Measurements from ENCODE around the gene TBC1D22B. TPM values are rescaled to one million over a fixed set of nuclear protein-coding genes. Genes with fewer than 3 reads are reported as not detected.

Gene TBC1D22B
- total and polyA plus RNA-seq, 9 of the 15 experiments (the other 6 are each of a cell fraction or from before 2014, with no cell fraction given) = 4.8 to 24.2 (median 13.5) TPM

GRCh38 chr6:37210313-37210968, 47.1 kb upstream of the TBC1D22B start (continued):
- TF ChIP-seq U2AF1 (optimal IDR thresholded peaks at IDR 0.05; ENCODE audit: low read depth, low read length) (no peak), FIP1L1 (IDR thresholded peaks at IDR 0.05; ENCODE audit: low read depth, low read length, poor library complexity, severe bottlenecking) (no peak), ZFP30 (CRISPR knock-in tag; IDR thresholded peaks at IDR 0.05; ENCODE audit: borderline replicate concordance) (no peak), ZNF398 (CRISPR knock-in tag; IDR thresholded peaks at IDR 0.05) (no peak), ZNF407 (IDR thresholded peaks at IDR 0.05; ENCODE audit: low read depth) (no peak), ZNF586 (CRISPR knock-in tag; conservative IDR thresholded peaks at IDR 0.05) (no peak), MAFK (IDR thresholded peaks at IDR 0.05; ENCODE audit: low read length) (no peak), ZNF121 (CRISPR knock-in tag; conservative IDR thresholded peaks at IDR 0.05) (peak; percentile 100), KDM2B (CRISPR knock-in tag; IDR thresholded peaks at IDR 0.05) (no peak), RBM22 (IDR thresholded peaks at IDR 0.05; ENCODE audit: low read depth, low read length, poor library complexity, severe bottlenecking) (no peak), POLR2AphosphoS5 (IDR thresholded peaks at IDR 0.05; ENCODE audit: control insufficient read depth, insufficient read depth, low read depth, low read length) (no peak), LARP7 (IDR thresholded peaks at IDR 0.05) (no peak), CREB3L1 (IDR thresholded peaks at IDR 0.05; ENCODE audit: borderline replicate concordance, low read depth) (peak; percentile 40; the same call in 1 of the 2 replicates), EGR1 (conservative IDR thresholded peaks at IDR 0.05) (no peak), NR1H2 (CRISPR knock-in tag; IDR thresholded peaks at IDR 0.05) (no peak), BCL6 (CRISPR knock-in tag; IDR thresholded peaks at IDR 0.05) (no peak), BMI1 (IDR thresholded peaks at IDR 0.05; ENCODE audit: low read length) (no peak), RFX1 (IDR thresholded peaks at IDR 0.05) (no peak)
